Left ventricle myocardium inferior (tissue), 1 donor: ENCODE results near the gene NXN. TPM values are rescaled to one million over a fixed set of nuclear protein-coding genes. Genes with fewer than 3 reads are reported as not detected.
"Not testable (repeated sequence)": the region's sequence is repeated elsewhere in the genome, so short reads cannot be mapped to it uniquely, and the experiment has no call there.

Experiments used
- DNase-seq: peaks from one replicate; pipeline ENCODE4 v3.0.0-alpha.2; 2020
- H3K27ac ChIP-seq: fragments of 200-600 bp; replicated peaks from 2 replicates; pipeline ENCODE4 v1.8.0; 2021
- H3K27me3 ChIP-seq: fragments of 200-600 bp; 2 replicates; pipeline ENCODE4 v1.8.0; 2021; ENCODE audit warnings: low read depth
- H3K36me3 ChIP-seq: fragments of 200-600 bp; 2 replicates; pipeline ENCODE4 v1.8.0; 2021
- H3K4me1 ChIP-seq: fragments of 200-600 bp; 2 replicates; pipeline ENCODE4 v1.8.0; 2021
- H3K4me3 ChIP-seq: fragments of 200-600 bp; 2 replicates; pipeline ENCODE4 v1.8.0; 2021; ENCODE audit warnings: mild to moderate bottlenecking, moderate library complexity
- H3K9me3 ChIP-seq: fragments of 200-600 bp; replicated peaks from 2 replicates; pipeline ENCODE4 v1.8.0; 2021
- CTCF ChIP-seq: fragments of 200-600 bp; IDR thresholded peaks from 2 replicates; pipeline ENCODE4 v1.8.0; 2021; ENCODE audit warnings: antibody characterized with exemption, mild to moderate bottlenecking, borderline replicate concordance
- intact Hi-C: fragments of 100-400 bp; cut with micrococcal nuclease; formaldehyde crosslinking; loops from one replicate; pipeline ENCODE4 v1.11.0; 2022
- total RNA-seq: library from RNA; stranded (reverse); fragmentation: NEBNext Ultra II Directional; extraction: Animal tissue kit (Norgen Biotek cat#: 25700); gene quantifications from one replicate; pipeline ENCODE4 v1.2.1, GENCODE V29; 2021
- donor health status: DM: no; HTN: yes; CAD: no; lungs with severe emphysema.

The NXN gene
- total RNA-seq, 1 donor from 2014 or later = 13.8 TPM

GRCh38 chr17:841313-841712, 138.3 kb downstream of the NXN start:
- Histone ChIP-seq H3K4me1 (peaks cover under 1% of the 10 kb centered on the region), H3K4me3 (no peak overlapping the region), H3K27ac (no peak overlapping the region), H3K36me3 (no peaks in the 10 kb centered on the region), H3K9me3 (no peaks in the 10 kb centered on the region), H3K27me3 (no peaks in the 10 kb centered on the region)
- DNase-seq = no peak
- intact Hi-C loops = loop anchor here (10.0 kb wide), 1 partner anchor 73 kb away; no protein-coding TSS in a partner anchor
- no peak for TF ChIP-seq CTCF

GRCh38 chr17:838486-838885, 141.1 kb downstream of the NXN start:
- intact Hi-C loops = no loop called here
- Histone ChIP-seq H3K4me3 (no peak overlapping the region), H3K36me3 (no peaks in the 10 kb centered on the region), H3K9me3 (no peaks in the 10 kb centered on the region), H3K4me1 (no peaks in the 10 kb centered on the region), H3K27ac (no peak overlapping the region), H3K27me3 (no peaks in the 10 kb centered on the region)
- DNase-seq = no peak
- no peak for TF ChIP-seq CTCF

- no peak for DNase-seq
- intact Hi-C loops = no loop called here
- no peak overlapping the region for H3K27ac ChIP-seq
- no peaks in the 10 kb centered on the region for H3K4me1 ChIP-seq
- no peaks in the 10 kb centered on the region for H3K27me3 ChIP-seq
- no peak overlapping the region for H3K4me3 ChIP-seq
- H3K36me3 ChIP-seq = no peaks in the 10 kb centered on the region
- H3K9me3 ChIP-seq = peaks cover 6% of the 10 kb centered on the region
- TF ChIP-seq CTCF = no peak
Measured at GRCh38 chr17:836151-836550, 143.4 kb downstream of the NXN start.

GRCh38 chr17:835721-836120, 143.9 kb downstream of the NXN start:
- H3K27ac ChIP-seq, H3K27me3 ChIP-seq, H3K4me3 ChIP-seq, DNase-seq, H3K36me3 ChIP-seq, H3K9me3 ChIP-seq, H3K4me1 ChIP-seq, intact Hi-C loops: not testable (repeated sequence)

GRCh38 chr17:835263-835662, 144.3 kb downstream of the NXN start:
- Histone ChIP-seq H3K36me3 (no peaks in the 10 kb centered on the region), H3K4me3 (no peak overlapping the region), H3K9me3 (peaks cover 6% of the 10 kb centered on the region), H3K27ac (no peak overlapping the region), H3K4me1 (no peaks in the 10 kb centered on the region), H3K27me3 (no peaks in the 10 kb centered on the region)
- DNase-seq = no peak
- intact Hi-C loops = no loop called here
- no peak for TF ChIP-seq CTCF

- H3K27ac ChIP-seq = no peak overlapping the region
- no peak overlapping the region for H3K4me3 ChIP-seq
- TF ChIP-seq CTCF = no peak
- no peak for DNase-seq
- no peaks in the 10 kb centered on the region for H3K4me1 ChIP-seq
- H3K9me3 ChIP-seq = peaks cover 6% of the 10 kb centered on the region
- no peaks in the 10 kb centered on the region for H3K36me3 ChIP-seq
- intact Hi-C loops = no loop called here
- H3K27me3 ChIP-seq = no peaks in the 10 kb centered on the region
Measured at GRCh38 chr17:834136-834535, 145.4 kb downstream of the NXN start.
